GM21423 (cell line): Measurements from ENCODE around the gene UBE2I.

Source experiments
- ATAC-seq: cut with Tn5 transposase; IDR thresholded peaks from one replicate; pipeline ENCODE4 v1.9.1; 2021; ENCODE audit warnings: mild to moderate bottlenecking, moderate library complexity; ENCODE audit not compliant: unreplicated experiment

The UBE2I gene

DNA sequence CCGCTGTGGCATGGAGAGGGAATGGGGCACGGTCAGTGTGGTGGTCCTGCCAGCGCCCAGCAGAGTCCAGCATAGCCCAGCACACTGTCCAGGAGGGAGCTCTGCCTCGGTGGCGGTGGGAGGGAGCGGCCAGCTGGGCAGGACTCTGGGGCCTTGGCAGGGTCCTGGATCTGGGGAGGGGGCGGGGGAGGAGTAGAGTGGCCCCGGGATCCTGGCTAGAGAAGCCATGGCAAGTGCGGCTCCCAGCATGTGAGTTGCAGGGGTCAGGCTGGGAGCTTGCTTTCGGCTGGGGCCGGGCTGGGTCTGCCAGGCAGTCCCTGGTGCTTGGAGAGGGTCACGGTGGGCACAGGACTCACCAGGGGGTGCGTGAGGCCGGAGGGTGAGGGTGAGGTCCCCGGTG is 46.2 kb downstream of the UBE2I start:
- ATAC-seq = no peak

DNA sequence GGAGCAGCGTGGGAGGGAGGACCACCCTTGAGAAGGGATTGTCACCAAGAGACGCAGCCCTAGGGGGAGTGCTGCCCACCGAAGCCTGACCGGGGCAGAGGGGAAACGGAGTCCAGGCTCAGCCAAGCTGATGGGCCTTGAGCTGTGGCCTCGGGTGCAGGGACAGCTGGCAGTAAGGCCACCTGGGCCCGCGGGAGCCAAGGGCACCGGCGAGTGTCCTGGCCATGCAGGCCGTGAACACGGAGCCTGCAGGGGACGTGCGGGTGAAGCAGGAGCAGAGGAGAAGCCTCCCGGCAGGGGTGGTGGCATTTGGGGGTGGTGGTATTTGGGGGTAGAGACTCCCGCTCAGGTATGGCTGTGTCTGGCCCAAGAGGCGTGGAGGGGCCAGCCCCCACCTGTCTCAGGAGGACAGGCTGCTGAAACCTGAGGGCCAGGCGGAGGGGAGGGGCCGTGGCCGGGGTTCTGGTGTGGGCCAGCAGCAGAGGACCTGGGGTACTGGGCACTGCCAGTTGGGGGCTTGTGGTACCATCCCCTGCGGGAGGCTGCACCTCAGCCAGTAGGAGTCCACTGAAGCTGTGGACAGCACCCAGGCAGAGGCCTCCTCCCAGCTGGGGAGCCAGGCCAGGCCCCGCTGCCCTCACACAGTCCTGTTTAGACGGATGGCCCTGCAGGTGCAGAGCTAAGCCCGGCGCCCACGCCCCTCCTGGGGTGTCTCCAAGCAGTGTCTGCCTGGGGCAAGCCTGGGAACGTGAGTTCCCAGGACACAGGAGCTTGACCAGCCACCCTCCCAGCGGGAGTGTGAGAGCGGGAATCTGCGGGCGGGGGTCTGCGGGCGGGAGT is 46.8 kb downstream of the UBE2I start:
- no peak for ATAC-seq

DNA sequence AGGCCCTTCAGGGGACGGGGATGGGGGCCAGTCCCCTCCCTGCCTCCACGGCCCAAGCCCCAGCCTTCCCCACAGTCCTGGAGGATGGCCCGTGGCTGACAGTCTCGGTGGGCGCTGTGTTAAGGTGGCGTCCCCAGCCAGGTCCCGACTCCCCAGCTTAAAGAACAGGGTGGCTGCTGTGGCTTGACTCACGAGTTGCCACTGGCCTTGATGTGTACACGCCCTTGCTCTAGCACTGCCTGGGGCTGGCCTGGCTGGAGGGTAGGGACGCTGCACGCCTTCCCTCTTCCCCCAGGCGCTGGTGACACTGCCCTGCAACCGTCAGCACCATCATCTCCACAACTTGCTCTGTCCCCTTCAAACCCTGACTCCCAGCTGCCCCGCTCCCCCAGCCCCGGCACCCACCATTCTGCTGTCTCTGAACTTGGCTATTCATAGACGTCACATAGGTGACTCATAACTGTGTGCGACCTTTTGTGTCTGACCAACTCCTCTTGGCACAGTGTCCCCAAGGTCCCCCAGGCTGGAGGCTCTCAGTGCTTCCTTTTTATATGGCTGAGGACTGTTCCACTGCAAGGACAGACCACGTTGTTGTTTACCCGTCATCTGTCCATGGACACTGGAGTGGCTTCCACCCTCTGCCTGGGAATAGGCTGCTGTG is 48.6 kb downstream of the UBE2I start:
- no peak for ATAC-seq

DNA sequence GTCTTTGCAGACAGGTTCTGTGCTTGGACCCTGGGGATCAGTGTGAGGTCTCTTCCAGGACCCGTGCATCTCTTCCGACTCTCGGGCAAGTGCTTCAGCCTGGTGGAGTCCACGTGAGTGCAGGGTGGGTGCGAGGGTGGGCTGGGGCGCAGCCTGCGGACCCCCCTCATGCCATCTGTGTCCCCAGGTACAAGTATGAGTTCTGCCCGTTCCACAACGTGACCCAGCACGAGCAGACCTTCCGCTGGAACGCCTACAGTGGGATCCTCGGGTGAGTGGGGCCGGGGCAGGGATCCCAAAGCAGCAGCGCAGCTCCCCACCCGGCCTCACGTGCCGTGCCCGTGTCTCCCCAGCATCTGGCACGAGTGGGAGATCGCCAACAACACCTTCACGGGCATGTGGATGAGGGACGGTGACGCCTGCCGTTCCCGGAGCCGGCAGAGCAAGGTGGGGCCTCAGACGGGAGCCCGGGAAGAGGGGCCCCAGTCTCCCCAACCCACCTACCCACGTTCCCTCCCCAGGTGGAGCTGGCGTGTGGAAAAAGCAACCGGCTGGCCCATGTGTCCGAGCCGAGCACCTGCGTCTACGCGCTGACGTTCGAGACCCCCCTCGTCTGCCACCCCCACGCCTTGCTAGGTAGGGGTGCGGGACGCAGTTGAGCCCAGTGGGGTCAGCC is 52.4 kb downstream of the UBE2I start:
- ATAC-seq = no peak

DNA sequence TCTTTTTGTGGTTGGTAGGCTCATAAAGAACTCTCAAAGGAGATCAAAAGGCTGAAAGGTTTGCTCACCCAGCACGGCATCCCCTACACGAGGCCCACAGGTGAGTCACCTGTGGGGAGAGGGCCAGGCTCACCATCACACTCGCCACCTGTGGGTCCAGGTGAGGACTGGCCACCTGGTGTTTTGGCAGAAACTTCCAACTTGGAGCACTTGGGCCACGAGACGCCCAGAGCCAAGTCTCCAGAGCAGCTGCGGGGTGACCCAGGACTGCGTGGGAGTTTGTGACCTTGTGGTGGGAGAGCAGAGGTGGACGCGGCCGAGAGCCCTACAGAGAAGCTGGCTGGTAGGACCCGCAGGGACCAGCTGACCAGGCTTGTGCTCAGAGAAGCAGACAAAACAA is 53.4 kb downstream of the UBE2I start:
- no peak for ATAC-seq

DNA sequence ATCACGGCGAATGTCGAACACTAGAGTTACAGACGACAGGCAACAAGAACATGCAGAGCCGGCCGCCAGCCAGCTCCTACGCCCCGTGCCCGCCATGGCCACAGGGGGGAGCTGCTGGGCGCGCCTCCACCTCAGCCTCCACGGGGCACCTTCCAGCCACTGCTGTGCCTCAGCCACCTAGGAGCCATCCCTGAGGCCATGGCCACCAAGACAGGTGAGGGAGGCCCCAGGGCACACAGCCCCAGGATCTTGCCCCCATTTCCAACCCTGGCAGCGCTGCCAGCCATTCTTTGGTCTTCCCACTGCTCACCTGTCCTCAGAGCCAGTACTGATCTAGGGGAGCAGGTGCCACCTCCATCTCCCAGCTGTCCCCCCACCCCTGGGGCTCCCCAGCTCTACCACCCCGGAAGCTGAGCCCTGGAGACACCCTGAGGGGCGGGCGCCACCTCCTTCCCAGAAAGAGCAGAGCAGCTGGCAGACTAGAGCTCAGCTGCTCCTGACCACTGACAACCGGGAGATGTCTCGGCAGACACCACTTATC is 54.1 kb downstream of the UBE2I start:
- no peak for ATAC-seq

DNA sequence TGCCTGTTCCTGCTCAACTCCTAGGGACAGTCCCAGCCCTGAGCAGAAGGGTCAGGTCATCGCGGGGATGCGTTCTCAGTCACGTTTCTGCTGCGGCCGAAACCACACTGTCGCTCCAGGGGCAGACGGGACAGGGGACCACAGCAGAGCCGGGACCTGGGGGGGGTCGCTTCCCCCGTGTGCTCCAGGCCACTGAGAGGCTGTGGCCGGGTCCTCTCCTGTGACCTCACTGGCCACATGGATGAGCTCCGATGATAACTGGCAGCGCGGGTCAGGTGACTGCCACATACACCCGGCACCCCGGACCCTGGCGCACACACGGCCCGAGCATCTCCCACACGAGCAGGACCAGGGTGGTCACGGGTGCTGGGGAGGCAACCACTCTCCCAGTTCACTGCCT is 55.1 kb downstream of the UBE2I start:
- no peak for ATAC-seq

DNA sequence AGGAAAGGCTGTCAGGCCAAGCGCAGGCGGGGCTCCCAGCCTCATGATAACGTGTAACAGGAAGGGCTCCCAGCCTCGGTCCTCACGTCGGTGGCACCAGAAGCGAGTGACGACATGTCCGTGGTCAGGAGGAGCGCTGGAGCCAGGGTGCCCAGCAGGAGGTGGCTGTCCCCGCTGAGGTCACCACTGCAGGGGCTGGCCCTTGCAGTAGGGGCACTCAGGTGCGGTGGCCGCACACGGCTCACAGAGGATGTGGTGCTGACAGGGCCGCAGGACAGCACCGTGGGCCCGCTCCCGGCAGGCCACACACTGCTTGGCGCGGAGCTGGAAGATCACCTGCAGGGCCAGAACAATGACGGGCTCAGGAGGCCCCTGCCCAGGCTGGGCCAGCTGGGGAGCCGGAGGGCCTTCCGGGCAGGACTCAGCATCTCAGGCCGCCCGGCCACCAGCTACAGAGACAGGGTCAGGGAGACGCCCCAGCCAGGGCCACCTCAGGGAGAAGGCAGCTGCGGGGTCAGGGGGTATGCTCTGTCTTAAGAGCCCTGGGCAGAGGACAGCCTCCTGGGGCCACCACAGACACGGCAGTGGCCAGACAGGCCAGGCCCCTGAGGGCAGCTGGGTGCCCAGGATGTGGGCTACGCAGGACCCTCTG is 56.8 kb downstream of the UBE2I start:
- ATAC-seq = no peak

DNA sequence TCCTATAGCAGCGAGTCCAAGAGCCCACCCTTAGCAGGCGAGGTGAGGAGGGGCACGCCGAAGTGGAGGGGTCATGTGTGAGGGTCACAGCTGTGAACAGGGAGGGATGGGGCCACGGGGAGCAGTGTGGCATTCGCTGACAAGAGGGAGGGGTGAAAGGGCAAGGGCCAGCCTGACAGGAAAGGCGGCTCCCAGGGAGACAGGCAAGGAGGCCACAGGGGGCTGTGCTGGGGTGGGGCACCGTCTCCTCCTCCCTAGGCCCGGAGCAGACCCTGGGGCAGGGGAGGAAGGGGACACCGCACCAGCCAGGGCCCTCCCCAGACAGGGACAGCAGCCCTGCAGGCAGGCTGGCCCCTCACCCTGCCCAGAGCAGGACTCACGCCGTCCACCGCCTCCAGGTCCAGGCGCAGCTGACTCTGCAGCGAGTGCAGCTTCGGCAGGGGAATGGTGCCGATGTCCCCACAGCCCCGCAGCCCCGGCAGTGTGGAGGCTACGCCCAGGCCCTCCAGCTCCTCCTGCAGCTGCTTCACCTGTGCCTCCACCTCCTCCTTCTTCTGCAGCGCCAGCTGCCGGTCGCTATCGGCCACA is 57.4 kb downstream of the UBE2I start:
- ATAC-seq = no peak

DNA sequence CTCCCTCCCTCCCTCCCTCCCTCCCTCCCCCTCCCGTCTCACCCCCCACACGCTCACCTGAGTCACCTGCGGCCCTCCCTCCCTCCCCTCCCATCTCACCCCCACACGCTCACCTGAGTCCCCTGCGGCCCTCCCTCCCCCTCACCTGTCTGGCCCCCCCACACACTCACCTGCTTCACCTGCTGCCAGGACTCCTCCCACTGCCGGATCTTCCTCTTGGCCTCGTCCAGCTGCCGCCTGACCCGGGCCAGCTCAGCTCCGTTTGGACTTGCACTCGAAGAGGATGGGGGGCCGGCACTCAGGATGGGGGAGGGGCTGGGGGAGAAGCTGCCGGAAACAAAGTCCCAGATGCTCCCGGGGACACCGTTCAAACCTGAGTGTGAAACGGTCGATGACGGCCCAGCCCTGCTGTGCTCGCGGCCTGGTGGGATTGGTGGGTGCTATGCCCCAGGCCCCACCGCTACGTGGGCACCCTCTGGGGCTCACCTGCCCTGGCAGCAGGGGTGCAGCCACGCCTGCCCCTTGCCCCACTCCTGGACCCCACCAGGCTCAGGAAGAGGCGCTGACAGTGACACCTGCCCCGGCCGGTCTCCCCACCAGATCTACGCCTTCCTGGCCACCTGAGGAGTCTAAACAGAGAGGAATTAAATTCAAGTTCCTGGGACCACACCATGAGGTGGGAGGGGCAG is 58.2 kb downstream of the UBE2I start:
- no peak for ATAC-seq

DNA sequence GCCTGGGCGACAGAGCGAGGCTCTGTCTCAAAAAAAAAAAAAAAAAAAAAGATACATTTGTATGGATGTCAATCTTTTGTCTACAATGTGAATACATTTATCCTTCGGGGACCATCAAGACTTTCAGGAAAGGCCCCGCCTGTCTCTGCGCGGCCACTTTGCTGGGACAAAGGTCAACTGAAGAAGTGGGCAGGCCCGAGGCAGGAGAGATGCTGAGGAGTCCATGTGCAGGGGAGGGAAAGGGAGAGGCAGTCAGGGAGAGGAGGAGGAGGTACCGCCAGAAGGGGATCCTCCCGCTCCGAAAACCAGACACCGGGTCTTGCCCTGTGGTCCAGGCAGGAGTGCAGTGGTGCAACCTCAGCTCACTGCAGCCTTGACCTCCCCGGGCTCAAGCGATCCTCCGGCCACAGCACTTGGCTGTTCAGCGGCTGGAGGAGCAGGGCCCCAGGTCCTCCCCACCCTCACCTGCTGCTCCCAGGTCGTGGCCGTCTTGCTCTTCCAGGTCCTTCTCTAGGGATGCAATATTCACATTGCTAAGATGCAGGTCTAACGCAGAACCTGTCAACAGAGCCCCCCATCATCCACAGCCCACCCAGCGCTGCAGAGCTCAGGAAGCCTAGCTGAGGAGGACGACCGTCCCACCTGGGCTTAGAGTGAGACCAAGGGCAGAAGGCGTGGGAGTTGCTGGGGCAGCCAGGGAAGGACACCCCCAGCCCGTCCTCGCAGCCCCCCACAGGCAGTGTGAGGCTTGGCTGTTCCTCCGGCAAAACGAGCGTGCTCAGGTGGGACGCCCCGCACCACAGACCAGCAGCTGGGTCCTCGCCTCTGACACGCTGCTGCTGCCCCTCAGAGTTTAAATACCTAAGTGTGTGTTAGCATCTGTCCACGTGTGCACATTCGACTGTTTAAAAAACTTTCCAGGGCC is 61.9 kb downstream of the UBE2I start:
- no peak for ATAC-seq

DNA sequence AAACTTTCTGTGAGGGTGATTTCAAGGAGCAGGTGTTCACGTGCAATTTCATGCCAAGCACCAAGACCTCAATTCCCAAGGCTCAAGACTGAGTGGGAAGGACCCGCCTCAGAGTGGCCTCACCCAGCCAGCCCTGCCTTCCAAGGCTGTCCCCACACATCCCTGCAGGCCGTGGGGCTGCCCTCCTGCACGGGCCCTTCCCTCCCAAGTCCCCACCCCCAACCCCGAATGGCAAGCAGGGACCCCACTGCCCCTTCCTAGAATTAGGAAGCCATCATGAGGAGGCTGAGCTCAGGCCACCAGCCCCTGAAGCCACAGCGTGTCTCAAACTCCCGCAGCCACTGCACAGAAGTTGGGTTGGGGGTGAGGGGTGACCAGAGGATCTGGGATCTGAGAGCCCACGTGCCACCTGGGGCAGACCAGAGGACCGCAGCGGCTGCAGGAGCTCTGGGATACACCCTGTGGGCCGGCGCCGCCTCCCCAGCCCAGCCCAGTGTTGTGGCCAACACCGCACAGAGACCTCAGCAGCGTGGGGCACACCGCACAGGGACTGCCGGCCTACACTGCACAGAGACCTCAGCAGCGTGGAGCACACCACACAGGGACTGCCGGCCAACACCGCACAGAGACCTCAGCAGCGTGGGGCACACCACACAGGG is 63.0 kb downstream of the UBE2I start:
- no peak for ATAC-seq

DNA sequence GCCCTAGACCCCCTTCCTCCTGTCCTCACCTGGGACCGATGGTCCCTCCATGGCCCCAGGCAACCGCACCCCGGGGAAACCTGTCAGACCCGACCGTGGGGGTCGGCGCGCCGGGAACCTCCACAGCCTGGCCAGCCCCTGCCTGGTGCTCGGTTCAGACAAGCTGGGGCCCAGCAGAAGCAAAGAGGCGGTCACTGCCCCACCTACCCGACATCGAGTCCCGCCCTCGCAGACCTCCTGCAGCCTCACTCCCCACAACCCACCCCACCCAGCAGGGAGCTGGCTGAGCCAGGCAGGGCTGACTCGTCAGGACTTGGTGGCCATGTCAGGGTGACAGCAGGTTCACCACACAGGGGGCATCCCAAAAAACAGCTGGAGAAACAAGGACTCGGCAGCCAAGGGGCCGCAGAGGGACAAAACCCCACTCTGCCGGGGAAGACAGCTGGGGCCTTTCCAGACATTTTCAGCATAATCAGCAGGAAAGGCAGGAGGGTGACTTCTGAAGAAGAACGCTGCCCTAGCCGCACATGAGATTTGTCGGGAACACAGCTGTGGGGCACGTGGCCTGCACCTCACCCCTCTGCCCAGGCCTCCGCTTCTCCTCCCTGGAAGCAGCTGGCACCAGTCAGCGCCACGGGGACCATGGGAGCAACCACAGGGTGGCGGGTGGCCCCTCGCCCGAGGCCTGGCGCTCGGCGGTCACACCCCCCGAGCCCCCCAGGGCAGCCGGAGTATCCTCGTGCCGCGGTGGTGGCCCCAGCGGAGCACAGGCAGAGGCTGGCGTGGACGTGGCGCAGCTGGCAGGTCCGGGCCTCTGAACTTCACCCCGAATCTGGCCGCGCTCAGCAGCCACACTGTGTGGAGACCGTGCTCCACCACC is 65.2 kb downstream of the UBE2I start:
- no peak for ATAC-seq

DNA sequence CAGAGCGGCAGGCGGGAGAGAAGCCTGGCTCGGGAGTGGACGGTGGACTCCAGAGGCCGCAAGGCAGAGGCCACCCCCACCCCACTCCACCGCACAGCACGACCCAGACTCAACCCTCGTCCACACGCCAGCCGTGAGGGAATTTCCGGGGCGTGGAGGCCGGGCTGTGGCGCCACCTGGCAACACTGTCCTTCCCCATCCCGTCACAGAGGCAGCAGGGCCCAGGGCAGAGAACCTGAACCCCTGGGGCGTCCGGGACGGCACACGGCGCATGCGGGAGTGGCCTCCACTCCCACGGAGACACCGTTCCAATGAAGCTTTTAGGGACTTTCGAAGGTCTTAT is 65.8 kb downstream of the UBE2I start:
- ATAC-seq = no peak

DNA sequence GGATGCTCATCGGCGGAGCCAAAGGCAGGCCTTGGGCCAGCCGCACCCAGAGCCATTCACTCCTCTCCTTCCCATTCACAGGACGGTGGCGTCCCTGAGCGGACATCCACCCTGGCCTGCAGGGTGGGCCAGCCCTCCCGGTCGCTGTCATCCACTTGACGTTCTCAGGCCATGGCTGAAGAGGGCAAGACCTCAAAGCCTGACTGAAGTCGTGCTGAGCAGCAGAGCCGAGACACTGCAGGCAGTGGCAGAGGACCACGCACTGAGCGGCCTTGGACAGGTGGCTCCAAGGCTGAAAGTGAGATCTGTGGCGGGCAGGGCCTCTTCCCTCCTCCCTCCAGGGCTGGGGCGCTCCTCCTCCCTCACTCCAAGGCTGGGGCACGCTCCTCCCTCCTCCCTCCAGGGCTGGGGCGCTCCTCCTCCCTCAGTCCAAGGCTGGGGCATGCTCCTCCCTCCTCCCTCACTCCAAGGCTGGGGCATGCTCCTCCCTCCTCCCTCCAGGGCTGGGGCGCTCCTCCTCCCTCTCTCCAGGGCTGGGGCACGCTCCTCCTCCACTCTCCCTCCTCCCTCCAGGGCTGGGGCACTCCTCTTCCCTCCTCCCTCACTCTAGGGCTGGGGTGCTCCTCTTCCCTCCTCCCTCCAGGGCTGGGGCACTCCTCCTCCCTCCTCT is 66.4 kb downstream of the UBE2I start:
- ATAC-seq = no peak
